Measurements from ENCODE around the gene TNFRSF25. TPM values are rescaled to one million over a fixed set of nuclear protein-coding genes. Genes with fewer than 3 reads are reported as not detected.
"Not testable (repeated sequence)": the region's sequence is repeated elsewhere in the genome, so short reads cannot be mapped to it uniquely, and the experiment has no call there.

TNFRSF25 gene
- total RNA-seq, 1 experiment from 2014 or later = not detected

DNA sequence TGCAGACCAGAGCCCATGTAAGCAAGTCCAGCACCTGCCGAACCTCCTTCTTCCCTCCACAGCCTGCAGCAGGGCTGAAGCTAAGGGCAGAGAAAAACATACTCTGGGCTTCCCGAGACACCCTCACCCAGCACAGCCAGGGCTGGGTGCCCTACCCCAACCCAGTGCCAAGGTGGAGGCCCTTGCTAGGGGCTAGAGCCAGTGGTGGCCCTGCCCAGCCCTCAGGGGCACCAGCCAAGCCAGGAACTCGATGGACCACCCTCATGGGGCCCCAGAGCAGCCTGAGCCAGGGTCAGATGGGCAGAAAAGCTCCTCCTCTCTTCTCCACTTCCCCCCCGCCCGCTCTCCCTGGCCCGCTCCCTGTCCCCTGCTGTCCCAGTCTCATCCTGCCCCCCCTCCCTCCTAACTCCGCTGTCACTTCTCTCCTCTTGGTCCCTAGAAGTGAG, 15.9 kb downstream of the TNFRSF25 start:
- Histone ChIP-seq H3K27me3 (ENCODE audit: low read length) (no peaks in the 10 kb centered on the region), H3K9me3 (ENCODE audit: low read length) (no peaks in the 10 kb centered on the region), H4K20me1 (ENCODE audit: insufficient read depth, low read depth, low read length) (no peaks in the 10 kb centered on the region; the same call in 1 of the 2 replicates), H3K4me3 (ENCODE audit: low read length) (no peak overlapping the region), H3K27ac (ENCODE audit: low read length) (no peak overlapping the region), H3K4me2 (ENCODE audit: low read depth, low read length, poor library complexity, severe bottlenecking) (no peak overlapping the region), H3K79me2 (ENCODE audit: low read length) (no peaks in the 10 kb centered on the region), H2AFZ (ENCODE audit: low read length) (no peak overlapping the region), H3K36me3 (ENCODE audit: insufficient read depth, low read length) (no peaks in the 10 kb centered on the region), H3K9ac (ENCODE audit: low read length) (no peak overlapping the region), H3K9me2 (replicated peaks; ENCODE audit: insufficient read depth, low read length) (no peaks in the 10 kb centered on the region), H3K4me1 (ENCODE audit: low read length) (peaks cover 13% of the 10 kb centered on the region)
- DNase-seq = no peak

DNA sequence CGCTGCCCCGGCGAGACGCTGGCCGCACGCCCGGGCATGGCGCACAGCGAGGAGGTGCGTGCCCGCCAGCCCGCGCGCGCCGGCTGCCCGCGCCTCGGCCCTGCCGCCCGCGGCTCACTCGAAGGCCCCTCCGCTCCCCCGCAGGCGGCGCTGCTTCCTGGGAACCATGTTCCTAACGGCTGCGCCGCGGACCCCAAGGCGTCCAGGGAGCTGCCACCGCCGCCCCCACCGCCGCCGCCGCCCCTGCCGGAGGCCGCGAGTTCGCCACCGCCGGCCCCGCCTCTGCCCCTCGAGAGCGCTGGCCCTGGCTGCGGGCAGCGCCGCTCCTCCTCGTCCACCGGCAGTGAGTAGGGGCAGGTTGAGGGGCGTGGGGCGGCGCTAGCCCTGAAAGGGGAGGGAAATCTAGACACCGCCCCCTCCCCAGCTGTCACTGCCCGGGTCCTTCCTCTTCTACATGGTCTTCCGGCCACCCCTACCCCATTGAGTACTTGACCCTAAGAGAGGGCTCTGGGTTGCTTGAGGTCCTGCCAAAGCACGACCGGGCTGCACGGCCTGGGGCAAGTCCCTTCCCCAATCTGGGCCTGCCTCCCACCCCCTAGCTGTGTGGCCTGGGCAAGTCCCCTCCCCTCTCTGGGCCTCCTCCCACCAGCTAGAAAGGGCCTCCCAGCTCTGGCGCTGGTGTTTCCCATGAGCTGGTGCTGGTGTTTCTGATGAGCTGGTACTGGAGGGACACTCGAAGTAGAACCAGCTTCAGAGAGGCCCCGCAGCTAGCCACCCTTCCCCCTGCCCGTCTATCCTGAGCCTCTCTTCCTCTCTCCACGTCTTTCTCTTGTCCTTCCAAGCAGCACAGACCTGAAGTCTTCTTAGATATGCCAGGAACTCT, 17.0 kb downstream of the TNFRSF25 start:
- Histone ChIP-seq H3K27ac (ENCODE audit: low read length) (no peak overlapping the region), H3K9ac (ENCODE audit: low read length) (no peak overlapping the region)
- no peak for DNase-seq

DNA sequence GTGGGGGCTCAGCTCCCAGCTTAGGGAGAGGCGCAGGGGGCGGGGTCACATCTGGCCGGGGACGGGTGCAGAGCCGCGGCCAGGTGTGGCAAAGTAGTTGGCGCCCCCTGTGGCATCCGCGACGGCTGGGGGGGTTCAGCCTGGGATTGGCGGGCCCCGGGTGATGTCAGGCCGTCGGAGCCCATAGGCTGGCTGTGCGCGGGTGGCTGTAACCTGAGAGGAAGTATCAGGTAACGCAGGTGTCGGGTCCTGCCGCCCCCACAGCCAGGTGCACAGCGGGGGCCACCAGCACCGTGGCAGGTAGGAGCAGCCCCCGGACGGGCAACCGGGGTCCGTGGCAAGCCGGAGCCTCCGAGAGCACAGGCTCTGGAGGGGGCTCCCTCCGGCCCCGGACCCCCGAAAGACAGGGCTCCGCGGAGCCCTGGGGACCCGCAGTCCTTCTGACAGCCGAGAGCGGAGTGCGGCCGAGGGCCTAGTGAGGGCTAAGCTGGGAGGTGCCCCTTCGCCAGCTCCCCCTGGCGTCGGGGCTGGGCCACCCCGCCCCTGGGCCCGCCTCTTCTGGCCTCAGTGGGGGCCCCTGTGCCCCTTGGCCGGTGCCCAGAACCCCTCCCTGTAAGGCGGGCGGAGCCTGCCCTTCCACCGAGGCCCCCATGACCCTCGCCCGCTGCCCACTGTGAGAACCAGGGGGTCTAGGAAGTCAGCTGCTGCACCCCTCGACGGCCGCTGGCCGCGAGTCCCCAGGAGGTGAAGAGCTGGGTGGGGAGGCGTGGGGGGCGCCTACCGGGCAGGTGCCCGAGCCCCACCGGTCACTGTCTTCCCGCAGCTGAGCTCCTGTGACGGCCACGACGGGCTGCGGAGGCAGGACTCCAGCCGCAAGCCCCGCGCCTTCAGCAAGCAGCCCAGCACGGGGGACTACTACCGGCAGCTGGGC, 17.9 kb downstream of the TNFRSF25 start:
- Histone ChIP-seq H3K36me3 (ENCODE audit: insufficient read depth, low read length) (no peaks in the 10 kb centered on the region), H3K4me1 (ENCODE audit: low read length) (peaks cover 13% of the 10 kb centered on the region), H2AFZ (ENCODE audit: low read length) (no peak overlapping the region), H3K79me2 (ENCODE audit: low read length) (no peaks in the 10 kb centered on the region), H3K4me2 (ENCODE audit: low read depth, low read length, poor library complexity, severe bottlenecking) (peak overlapping the region; percentile 41), H3K9me2 (replicated peaks; ENCODE audit: insufficient read depth, low read length) (no peaks in the 10 kb centered on the region), H4K20me1 (ENCODE audit: insufficient read depth, low read depth, low read length) (no peaks in the 10 kb centered on the region; the same call in 1 of the 2 replicates), H3K9me3 (ENCODE audit: low read length) (no peaks in the 10 kb centered on the region), H3K4me3 (ENCODE audit: low read length) (no peak overlapping the region; the same call in 1 of the 2 replicates), H3K27me3 (ENCODE audit: low read length) (no peaks in the 10 kb centered on the region), H3K27ac (ENCODE audit: low read length) (no peak overlapping the region), H3K9ac (ENCODE audit: low read length) (no peak overlapping the region)
- DNase-seq = peak; percentile 78

More for the DNA sequence above, 17.0 kb downstream of the TNFRSF25 start:
- no peak overlapping the region for H3K4me3 ChIP-seq (ENCODE audit: low read length)
- H3K27me3 ChIP-seq (ENCODE audit: low read length) = no peaks in the 10 kb centered on the region
- H2AFZ ChIP-seq (ENCODE audit: low read length) = no peak overlapping the region
- H4K20me1 ChIP-seq (ENCODE audit: insufficient read depth, low read depth, low read length) = no peaks in the 10 kb centered on the region; the same call in 1 of the 2 replicates
- H3K9me2 ChIP-seq (replicated peaks; ENCODE audit: insufficient read depth, low read length) = no peaks in the 10 kb centered on the region
- H3K79me2 ChIP-seq (ENCODE audit: low read length) = no peaks in the 10 kb centered on the region
- H3K4me2 ChIP-seq (ENCODE audit: low read depth, low read length, poor library complexity, severe bottlenecking) = no peak overlapping the region
- no peaks in the 10 kb centered on the region for H3K36me3 ChIP-seq (ENCODE audit: insufficient read depth, low read length)
- H3K9me3 ChIP-seq (ENCODE audit: low read length) = no peaks in the 10 kb centered on the region
- H3K4me1 ChIP-seq (ENCODE audit: low read length) = peaks cover 13% of the 10 kb centered on the region

DNA sequence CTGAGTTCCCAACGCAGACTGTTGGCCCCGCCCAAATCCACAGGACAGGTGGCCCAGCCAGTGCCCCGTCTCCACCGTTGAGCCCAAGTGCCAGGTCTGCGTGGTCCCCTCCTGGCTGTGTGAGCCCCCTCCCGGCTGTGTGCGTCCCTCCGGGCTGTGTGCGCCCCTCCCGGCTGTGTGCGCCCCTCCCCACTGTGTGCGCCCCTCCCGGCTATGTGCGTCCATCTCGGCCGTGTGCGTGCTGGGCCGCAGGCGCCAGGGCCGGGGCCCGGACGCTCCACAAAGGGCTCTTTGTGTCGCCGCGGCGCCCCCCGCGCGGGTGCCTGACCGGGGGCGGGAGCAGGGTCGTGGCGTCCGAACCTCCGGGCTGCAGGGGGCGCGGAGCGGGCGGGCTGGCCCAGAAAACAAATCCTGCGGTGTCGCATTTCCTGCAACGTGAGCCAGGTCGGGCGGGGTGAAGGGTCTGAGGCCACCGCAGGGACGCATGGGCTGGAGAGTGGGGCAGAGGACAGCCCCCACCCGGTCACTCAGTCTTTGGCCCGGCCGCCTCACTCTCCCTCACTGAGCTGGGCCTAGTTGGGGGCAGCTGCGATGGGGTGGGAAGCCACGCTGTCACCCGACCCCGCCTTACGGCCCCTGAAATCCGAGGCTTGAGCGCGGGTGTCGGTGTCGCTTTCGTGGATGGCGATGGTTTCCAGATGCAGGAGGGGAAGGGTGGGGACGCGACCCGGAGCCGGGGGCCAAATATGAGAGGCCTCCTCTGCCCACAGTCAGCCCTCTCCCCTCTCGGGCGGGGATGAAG, 18.8 kb downstream of the TNFRSF25 start:
- peaks cover 13% of the 10 kb centered on the region for H3K4me1 ChIP-seq (ENCODE audit: low read length)
- no peaks in the 10 kb centered on the region; the same call in 1 of the 2 replicates for H4K20me1 ChIP-seq (ENCODE audit: insufficient read depth, low read depth, low read length)
- H3K36me3 ChIP-seq (ENCODE audit: insufficient read depth, low read length) = no peaks in the 10 kb centered on the region
- H3K27me3 ChIP-seq (ENCODE audit: low read length) = no peaks in the 10 kb centered on the region
- no peaks in the 10 kb centered on the region for H3K9me2 ChIP-seq (replicated peaks; ENCODE audit: insufficient read depth, low read length)
- no peak overlapping the region for H2AFZ ChIP-seq (ENCODE audit: low read length)
- peak overlapping the region; percentile 41 for H3K4me2 ChIP-seq (ENCODE audit: low read depth, low read length, poor library complexity, severe bottlenecking)
- H3K9ac ChIP-seq (ENCODE audit: low read length) = no peak overlapping the region
- no peaks in the 10 kb centered on the region for H3K79me2 ChIP-seq (ENCODE audit: low read length)
- no peak overlapping the region for H3K27ac ChIP-seq (ENCODE audit: low read length)
- no peaks in the 10 kb centered on the region for H3K9me3 ChIP-seq (ENCODE audit: low read length)
- H3K4me3 ChIP-seq (ENCODE audit: low read length) = peak overlapping the region; percentile 19; the same call in 1 of the 2 replicates
- DNase-seq = no peak

DNA sequence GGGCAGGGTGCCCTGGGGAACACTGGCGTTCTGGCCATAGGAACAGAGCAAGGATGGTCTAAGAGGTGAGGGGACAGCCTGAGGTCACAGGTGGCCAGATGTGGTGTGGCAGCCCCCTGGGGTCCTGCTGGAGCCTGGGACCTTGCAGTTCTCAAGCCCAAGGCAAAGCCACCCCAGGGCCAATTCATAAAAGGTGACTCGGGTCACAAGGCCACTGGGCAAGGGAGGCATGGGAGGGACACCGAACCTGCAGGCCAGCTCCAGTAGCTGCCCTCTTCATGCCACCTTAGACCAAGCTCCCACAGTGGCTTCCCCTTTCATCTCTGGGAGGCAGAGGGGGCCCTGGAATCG, 19.3 kb downstream of the TNFRSF25 start:
- no peak for DNase-seq
- no peak overlapping the region for H3K27ac ChIP-seq (ENCODE audit: low read length)
- peaks cover 13% of the 10 kb centered on the region for H3K4me1 ChIP-seq (ENCODE audit: low read length)
- peak overlapping the region; percentile 19; the same call in 1 of the 2 replicates for H3K4me3 ChIP-seq (ENCODE audit: low read length)
- no peaks in the 10 kb centered on the region for H3K36me3 ChIP-seq (ENCODE audit: insufficient read depth, low read length)
- no peaks in the 10 kb centered on the region for H3K9me2 ChIP-seq (replicated peaks; ENCODE audit: insufficient read depth, low read length)
- H3K27me3 ChIP-seq (ENCODE audit: low read length) = no peaks in the 10 kb centered on the region
- H3K9ac ChIP-seq (ENCODE audit: low read length) = no peak overlapping the region
- no peaks in the 10 kb centered on the region for H3K79me2 ChIP-seq (ENCODE audit: low read length)
- H4K20me1 ChIP-seq (ENCODE audit: insufficient read depth, low read depth, low read length) = no peaks in the 10 kb centered on the region; the same call in 1 of the 2 replicates
- H3K9me3 ChIP-seq (ENCODE audit: low read length) = no peaks in the 10 kb centered on the region
- H2AFZ ChIP-seq (ENCODE audit: low read length) = no peak overlapping the region
- no peak overlapping the region for H3K4me2 ChIP-seq (ENCODE audit: low read depth, low read length, poor library complexity, severe bottlenecking)

GRCh38 chr1:6445929-6446328, 20.0 kb downstream of the TNFRSF25 start:
- not testable (repeated sequence) for H3K9me3 ChIP-seq (ENCODE audit: low read length); H3K79me2 ChIP-seq (ENCODE audit: low read length); H3K4me3 ChIP-seq (ENCODE audit: low read length); DNase-seq; H3K27me3 ChIP-seq (ENCODE audit: low read length); H4K20me1 ChIP-seq (ENCODE audit: insufficient read depth, low read depth, low read length); H3K4me2 ChIP-seq (ENCODE audit: low read depth, low read length, poor library complexity, severe bottlenecking); H2AFZ ChIP-seq (ENCODE audit: low read length); H3K27ac ChIP-seq (ENCODE audit: low read length); H3K9me2 ChIP-seq (replicated peaks; ENCODE audit: insufficient read depth, low read length); H3K9ac ChIP-seq (ENCODE audit: low read length); H3K36me3 ChIP-seq (ENCODE audit: insufficient read depth, low read length)
- peaks cover 13% of the 10 kb centered on the region for H3K4me1 ChIP-seq (ENCODE audit: low read length)

DNA sequence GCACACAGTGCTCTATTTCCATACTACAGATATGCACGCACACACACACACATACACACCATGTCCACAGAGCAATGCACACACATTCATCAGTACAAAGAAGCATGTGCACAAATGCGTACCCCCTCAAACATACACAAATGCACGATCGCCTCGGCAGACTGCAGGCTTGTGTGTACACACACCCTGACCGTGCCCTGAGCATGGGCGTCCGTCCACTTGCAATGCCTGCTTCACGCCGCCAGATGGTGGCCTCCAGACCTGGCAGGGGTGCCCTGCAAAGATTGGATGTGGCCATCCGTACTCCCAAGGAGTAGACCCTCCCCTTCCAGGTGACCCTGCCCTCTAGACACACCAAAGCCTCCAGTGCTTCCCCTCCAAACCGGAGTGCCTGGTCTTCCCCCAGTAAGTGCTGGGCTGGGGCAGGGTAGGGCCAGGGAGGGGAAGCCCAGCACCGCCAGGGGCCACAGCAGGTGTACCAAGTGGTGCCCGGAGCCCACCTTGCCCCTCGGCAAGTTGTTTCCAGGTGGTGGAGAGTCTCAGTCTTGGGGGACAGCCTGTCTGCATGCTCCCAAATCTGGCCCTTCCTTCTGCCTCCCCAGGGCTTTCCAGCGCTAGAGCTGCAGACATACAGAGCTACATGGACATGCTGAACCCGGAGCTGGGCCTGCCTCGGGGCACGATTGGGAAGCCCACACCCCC, 20.8 kb downstream of the TNFRSF25 start:
- Histone ChIP-seq H3K9me3 (ENCODE audit: low read length) (no peaks in the 10 kb centered on the region), H3K27me3 (ENCODE audit: low read length) (no peaks in the 10 kb centered on the region), H3K36me3 (ENCODE audit: insufficient read depth, low read length) (no peaks in the 10 kb centered on the region), H3K27ac (ENCODE audit: low read length) (no peak overlapping the region), H3K9me2 (replicated peaks; ENCODE audit: insufficient read depth, low read length) (no peaks in the 10 kb centered on the region), H3K4me2 (ENCODE audit: low read depth, low read length, poor library complexity, severe bottlenecking) (no peak overlapping the region), H3K79me2 (ENCODE audit: low read length) (no peaks in the 10 kb centered on the region), H4K20me1 (ENCODE audit: insufficient read depth, low read depth, low read length) (no peaks in the 10 kb centered on the region; the same call in 1 of the 2 replicates), H3K4me3 (ENCODE audit: low read length) (no peak overlapping the region), H2AFZ (ENCODE audit: low read length) (no peak overlapping the region), H3K4me1 (ENCODE audit: low read length) (peaks cover 13% of the 10 kb centered on the region), H3K9ac (ENCODE audit: low read length) (no peak overlapping the region)
- DNase-seq = peak; percentile 78

Data from Karpas-422 (cell line).